Osteocyte (in vitro differentiated cells): ENCODE data around the gene CTAG1A. TPM values are rescaled to one million over a fixed set of nuclear protein-coding genes. Genes with fewer than 3 reads are reported as not detected.
"Not testable (repeated sequence)": the region's sequence is repeated elsewhere in the genome, so short reads cannot be mapped to it uniquely, and the experiment has no call there.

ENCODE experiments used
- DNase-seq: peaks from one replicate; pipeline ENCODE4 v3.0.0; 2021; ENCODE audit warnings: mixed read lengths; ENCODE audit not compliant: unreplicated experiment; ENCODE audit errors: extremely low spot score
- H3K27ac Mint-ChIP-seq: one replicate; pipeline ENCODE4 v1.8.0; 2021; ENCODE audit warnings: mild to moderate bottlenecking, mixed read lengths; ENCODE audit not compliant: unreplicated experiment
- H3K27me3 Mint-ChIP-seq: one replicate; pipeline ENCODE4 v1.8.0; 2021; ENCODE audit warnings: mixed read lengths; ENCODE audit not compliant: unreplicated experiment
- H3K36me3 Mint-ChIP-seq: one replicate; pipeline ENCODE4 v1.8.0; 2021; ENCODE audit warnings: mixed read lengths; ENCODE audit not compliant: unreplicated experiment
- H3K4me1 Mint-ChIP-seq: one replicate; pipeline ENCODE4 v1.8.0; 2021; ENCODE audit warnings: mixed read lengths; ENCODE audit not compliant: unreplicated experiment
- H3K4me3 Mint-ChIP-seq: one replicate; pipeline ENCODE4 v1.8.0; 2021; ENCODE audit warnings: mild to moderate bottlenecking, moderate library complexity, mixed read lengths; ENCODE audit not compliant: unreplicated experiment
- H3K9me3 Mint-ChIP-seq: one replicate; pipeline ENCODE4 v1.8.0; 2021; ENCODE audit warnings: mixed read lengths; ENCODE audit not compliant: unreplicated experiment
- CTCF ChIP-seq: fragments of 200-600 bp; sonication (generic); IDR thresholded peaks from 2 replicates; pipeline ENCODE4 v1.5.0; 2021; ENCODE audit warnings: antibody characterized with exemption, mild to moderate bottlenecking, moderate library complexity
- total RNA-seq: library from RNA; stranded (reverse); gene quantifications from 2 replicates; pipeline ENCODE4 v1.2.1, GENCODE V29; 2021

CTAG1A gene
- total RNA-seq, 1 donor from 2014 or later, result not detected

DNA sequence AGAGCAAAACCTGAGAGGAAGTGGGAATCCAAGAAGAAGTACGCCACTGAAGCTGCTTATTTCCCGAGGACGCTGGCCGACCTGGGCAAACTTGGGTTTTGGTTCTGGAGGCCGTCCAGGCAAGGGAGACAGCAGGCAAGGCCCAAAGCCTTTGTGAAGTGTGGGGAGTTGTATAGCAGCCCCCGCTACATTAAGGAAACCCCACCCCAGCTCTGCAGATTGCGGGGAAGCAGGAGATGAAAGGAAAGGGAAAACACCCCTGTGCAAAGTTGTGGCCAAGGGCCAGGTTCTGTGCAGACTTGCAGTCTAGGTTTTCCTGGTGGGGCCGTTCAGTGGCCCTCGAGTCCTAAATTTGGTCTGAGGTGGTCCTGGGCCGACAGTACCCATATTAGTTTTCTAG lies 11.9 kb upstream of the CTAG1A start:
- H3K4me1 Mint-ChIP-seq, H3K4me3 Mint-ChIP-seq, H3K27ac Mint-ChIP-seq, H3K9me3 Mint-ChIP-seq, DNase-seq, H3K36me3 Mint-ChIP-seq, H3K27me3 Mint-ChIP-seq: not testable (repeated sequence)

- not testable (repeated sequence) for H3K4me3 Mint-ChIP-seq, H3K27me3 Mint-ChIP-seq, H3K4me1 Mint-ChIP-seq, DNase-seq, H3K9me3 Mint-ChIP-seq, H3K36me3 Mint-ChIP-seq, H3K27ac Mint-ChIP-seq
These were observed 9.9 kb upstream of the CTAG1A start for GRCh38 chrX:154575076-154575475.

DNA sequence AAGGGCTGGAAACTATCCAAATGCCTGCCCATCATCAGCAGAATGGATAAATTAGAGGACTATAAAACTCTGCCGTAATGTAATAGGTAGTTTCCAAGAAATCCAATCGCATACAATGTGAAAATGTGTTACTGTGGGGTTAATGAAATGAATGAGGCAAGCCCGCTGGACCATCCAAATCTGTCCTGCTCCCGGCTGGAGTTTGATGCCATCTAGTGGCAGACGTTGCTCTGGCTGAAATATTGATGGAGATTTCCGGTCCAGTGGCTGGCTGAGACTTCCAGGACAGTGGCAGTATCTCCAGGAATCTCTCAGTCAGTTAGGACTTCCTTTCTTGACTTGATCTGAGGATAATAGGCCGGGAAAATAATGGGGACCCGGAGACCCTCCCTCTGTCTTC lies 1.9 kb upstream of the CTAG1A start:
- DNase-seq, H3K9me3 Mint-ChIP-seq, H3K27me3 Mint-ChIP-seq, H3K4me3 Mint-ChIP-seq, H3K27ac Mint-ChIP-seq, H3K36me3 Mint-ChIP-seq, H3K4me1 Mint-ChIP-seq: not testable (repeated sequence)

GRCh38 chrX:154590415-154590814 lies 5.5 kb downstream of the CTAG1A start:
- not testable (repeated sequence) for H3K4me1 Mint-ChIP-seq, H3K27ac Mint-ChIP-seq

GRCh38 chrX:154592505-154592904 lies 7.6 kb downstream of the CTAG1A start:
- no peak overlapping the region for H3K27ac Mint-ChIP-seq
- no peak overlapping the region for H3K4me3 Mint-ChIP-seq
- peak; percentile 38 for DNase-seq
- H3K4me1 Mint-ChIP-seq, result peaks cover 19% of the 10 kb centered on the region
- TF ChIP-seq CTCF, result no peak
- H3K27me3 Mint-ChIP-seq, result no peaks in the 10 kb centered on the region
- H3K36me3 Mint-ChIP-seq, result no peaks in the 10 kb centered on the region
- no peaks in the 10 kb centered on the region for H3K9me3 Mint-ChIP-seq

More at GRCh38 chrX:154590415-154590814, 5.5 kb downstream of the CTAG1A start:
- not testable (repeated sequence) for H3K27me3 Mint-ChIP-seq, H3K4me3 Mint-ChIP-seq, H3K9me3 Mint-ChIP-seq, H3K36me3 Mint-ChIP-seq, DNase-seq

GRCh38 chrX:154593201-154593600 lies 8.3 kb downstream of the CTAG1A start:
- Mint-ChIP-seq H3K9me3 (peaks cover 6% of the 10 kb centered on the region), H3K4me3 (no peak overlapping the region)
- no peak for TF ChIP-seq CTCF

DNA sequence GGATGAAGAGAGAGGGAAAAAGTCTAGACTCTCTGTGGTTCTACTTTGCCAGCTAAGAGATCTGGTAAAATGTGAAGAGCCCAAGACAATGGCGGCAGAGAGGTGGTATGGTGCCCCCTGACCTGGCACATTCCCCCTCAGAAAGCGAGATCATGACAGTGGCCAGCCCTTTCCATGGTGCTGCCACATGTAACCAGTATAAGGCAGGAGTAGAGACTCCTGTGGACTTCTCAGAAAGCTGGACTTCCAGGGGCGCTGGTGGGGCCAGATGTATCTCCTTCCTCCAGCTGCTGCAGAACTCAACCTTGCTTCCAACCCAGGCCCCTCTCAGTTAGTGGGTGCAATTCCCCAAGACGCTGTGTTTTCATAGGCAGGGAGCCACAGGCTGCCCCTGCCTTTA lies 9.6 kb downstream of the CTAG1A start:
- peak; percentile 64 for DNase-seq
- H3K9me3 Mint-ChIP-seq, result peaks cover 6% of the 10 kb centered on the region
- no peaks in the 10 kb centered on the region for H3K27me3 Mint-ChIP-seq
- H3K27ac Mint-ChIP-seq, result no peak overlapping the region
- TF ChIP-seq CTCF, result no peak
- no peak overlapping the region for H3K4me3 Mint-ChIP-seq
- peaks cover 19% of the 10 kb centered on the region for H3K4me1 Mint-ChIP-seq
- no peaks in the 10 kb centered on the region for H3K36me3 Mint-ChIP-seq

More at GRCh38 chrX:154593201-154593600, 8.3 kb downstream of the CTAG1A start:
- no peak overlapping the region for H3K27ac Mint-ChIP-seq
- peak; percentile 44 for DNase-seq
- H3K27me3 Mint-ChIP-seq, result no peaks in the 10 kb centered on the region
- H3K36me3 Mint-ChIP-seq, result no peaks in the 10 kb centered on the region
- peaks cover 19% of the 10 kb centered on the region for H3K4me1 Mint-ChIP-seq
